ENCODE measurements around the gene SLC34A3. TPM values are rescaled to one million over a fixed set of nuclear protein-coding genes. Genes with fewer than 3 reads are reported as not detected.

SLC34A3 gene
- total RNA-seq, 1 donor from 2014 or later, result not detected

DNA sequence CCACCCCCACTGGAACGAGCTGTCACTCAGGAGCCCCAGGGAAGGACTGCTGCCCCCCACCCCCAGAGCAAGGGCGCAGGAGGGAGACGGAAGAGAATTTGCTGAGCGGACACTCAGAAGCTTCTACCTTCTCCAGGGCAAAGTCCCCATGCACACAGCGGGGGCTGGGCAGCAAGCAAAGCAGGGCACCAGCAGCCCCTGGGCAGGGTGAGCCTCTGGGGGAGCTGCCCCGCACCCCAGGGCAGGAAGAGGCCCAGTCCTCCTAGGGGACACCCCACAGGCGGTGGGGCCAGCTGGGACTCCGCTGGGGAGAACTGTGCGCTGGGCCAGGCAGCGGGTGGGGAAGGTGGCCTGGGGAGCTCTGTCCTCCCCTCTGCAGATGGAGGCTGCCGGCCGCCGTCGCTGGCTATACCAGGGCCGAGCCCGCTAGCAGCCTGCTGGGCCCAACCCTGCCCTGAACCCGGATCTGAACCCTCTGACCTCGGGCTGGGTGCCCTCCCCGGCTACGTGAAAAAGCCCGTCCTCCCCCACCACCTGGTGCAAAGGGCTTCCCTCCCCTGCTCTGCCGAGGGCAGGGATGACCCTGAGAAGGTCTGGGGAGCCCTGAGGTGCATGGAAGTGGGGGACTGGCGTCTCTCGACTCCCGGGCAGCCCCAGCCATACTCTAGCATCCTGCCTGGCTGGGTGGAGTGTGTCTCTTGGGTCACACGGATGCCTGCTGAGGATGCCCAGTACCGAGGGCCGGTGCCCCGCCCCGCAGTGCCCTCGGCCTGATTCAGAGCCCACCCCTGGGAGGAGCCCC lies 597 bp upstream of the SLC34A3 start:
- intact Hi-C loops (cut with DNase I), result no loop called here
- no peak for DNase-seq
- Histone ChIP-seq H3K36me3 (no peaks in the 10 kb centered on the region), H3K27ac (no peak overlapping the region), H3K4me1 (peaks cover 13% of the 10 kb centered on the region), H3K4me3 (no peak overlapping the region), H3K9me3 (no peaks in the 10 kb centered on the region), H3K27me3 (ENCODE audit: low read depth) (peaks cover 60% of the 10 kb centered on the region)
- no peak for ATAC-seq
- TF ChIP-seq CTCF (IDR thresholded peaks at IDR 0.05), result no peak

DNA sequence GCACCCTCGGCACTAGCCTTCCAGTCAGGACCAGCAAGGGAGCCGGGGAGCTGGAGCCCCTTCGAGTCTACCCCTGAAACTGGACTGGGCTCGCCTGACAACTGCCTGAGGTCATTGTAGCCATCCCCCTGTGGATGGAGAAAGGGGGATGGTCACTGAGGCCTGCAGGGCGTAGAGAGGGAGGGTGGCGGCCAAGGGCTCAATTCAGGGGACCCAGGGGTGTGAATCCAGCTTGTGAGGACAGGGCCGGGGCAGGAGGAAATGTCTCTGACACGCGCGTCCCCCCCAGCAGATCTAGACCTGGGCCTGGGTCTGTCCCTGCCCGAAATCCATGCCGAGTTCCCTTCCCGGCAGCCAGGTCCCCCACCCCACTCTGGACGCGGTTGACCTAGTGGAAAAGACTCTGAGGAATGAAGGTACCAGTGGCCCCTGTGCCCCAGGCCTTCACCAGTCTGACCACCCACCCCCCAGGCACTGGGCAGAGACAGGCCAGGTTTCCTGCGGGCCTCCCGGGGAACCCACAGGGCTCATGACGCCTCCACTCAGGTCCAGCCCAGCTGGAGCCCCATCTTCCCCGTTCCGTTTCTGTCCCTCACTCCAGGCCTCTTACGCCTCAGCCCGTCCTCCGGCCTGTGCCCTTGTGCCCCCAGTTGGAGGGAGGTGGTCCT lies 805 bp downstream of the SLC34A3 start:
- intact Hi-C loops (cut with DNase I), result no loop called here

GRCh38 chr9:137232101-137232500 lies 1.4 kb downstream of the SLC34A3 start:
- DNase-seq (no peak), ATAC-seq (no peak)
- intact Hi-C loops (cut with DNase I), result no loop called here
- no peak overlapping the region for H3K4me3 ChIP-seq
- TF ChIP-seq CTCF (IDR thresholded peaks at IDR 0.05), result no peak
- peaks cover 15% of the 10 kb centered on the region for H3K4me1 ChIP-seq
- H3K36me3 ChIP-seq, result no peaks in the 10 kb centered on the region
- H3K27me3 ChIP-seq (ENCODE audit: low read depth), result peaks cover 60% of the 10 kb centered on the region
- no peaks in the 10 kb centered on the region for H3K9me3 ChIP-seq
- H3K27ac ChIP-seq, result no peak overlapping the region

More for the DNA sequence above, 805 bp downstream of the SLC34A3 start:
- ATAC-seq, result no peak
- Histone ChIP-seq H3K4me1 (peaks cover 16% of the 10 kb centered on the region), H3K27me3 (ENCODE audit: low read depth) (peaks cover 60% of the 10 kb centered on the region), H3K36me3 (no peaks in the 10 kb centered on the region), H3K4me3 (no peak overlapping the region), H3K9me3 (no peaks in the 10 kb centered on the region), H3K27ac (no peak overlapping the region)
- DNase-seq, result no peak
- TF ChIP-seq CTCF (IDR thresholded peaks at IDR 0.05), result no peak

DNA sequence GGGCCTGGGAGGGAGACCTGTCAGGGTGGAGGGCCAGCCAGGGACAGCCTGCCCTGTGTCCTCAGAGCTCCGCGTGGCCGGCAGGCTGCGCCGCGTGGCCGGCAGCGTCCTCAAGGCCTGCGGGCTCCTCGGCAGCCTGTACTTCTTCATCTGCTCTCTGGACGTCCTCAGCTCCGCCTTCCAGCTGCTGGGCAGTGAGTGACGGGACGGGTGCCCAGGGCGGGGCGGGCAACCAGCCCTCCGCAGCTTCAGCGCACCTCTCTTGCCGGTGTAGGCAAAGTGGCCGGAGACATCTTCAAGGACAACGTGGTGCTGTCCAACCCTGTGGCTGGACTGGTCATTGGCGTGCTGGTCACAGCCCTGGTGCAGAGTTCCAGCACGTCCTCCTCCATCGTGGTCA lies 1.8 kb downstream of the SLC34A3 start:
- H3K4me3 ChIP-seq, result no peak overlapping the region
- intact Hi-C loops (cut with DNase I), result no loop called here
- peaks cover 12% of the 10 kb centered on the region for H3K4me1 ChIP-seq
- no peak for ATAC-seq
- H3K9me3 ChIP-seq, result no peaks in the 10 kb centered on the region
- H3K27me3 ChIP-seq (ENCODE audit: low read depth), result peaks cover 60% of the 10 kb centered on the region
- no peak overlapping the region for H3K27ac ChIP-seq
- TF ChIP-seq CTCF (IDR thresholded peaks at IDR 0.05), result no peak
- DNase-seq, result no peak
- H3K36me3 ChIP-seq, result no peaks in the 10 kb centered on the region

DNA sequence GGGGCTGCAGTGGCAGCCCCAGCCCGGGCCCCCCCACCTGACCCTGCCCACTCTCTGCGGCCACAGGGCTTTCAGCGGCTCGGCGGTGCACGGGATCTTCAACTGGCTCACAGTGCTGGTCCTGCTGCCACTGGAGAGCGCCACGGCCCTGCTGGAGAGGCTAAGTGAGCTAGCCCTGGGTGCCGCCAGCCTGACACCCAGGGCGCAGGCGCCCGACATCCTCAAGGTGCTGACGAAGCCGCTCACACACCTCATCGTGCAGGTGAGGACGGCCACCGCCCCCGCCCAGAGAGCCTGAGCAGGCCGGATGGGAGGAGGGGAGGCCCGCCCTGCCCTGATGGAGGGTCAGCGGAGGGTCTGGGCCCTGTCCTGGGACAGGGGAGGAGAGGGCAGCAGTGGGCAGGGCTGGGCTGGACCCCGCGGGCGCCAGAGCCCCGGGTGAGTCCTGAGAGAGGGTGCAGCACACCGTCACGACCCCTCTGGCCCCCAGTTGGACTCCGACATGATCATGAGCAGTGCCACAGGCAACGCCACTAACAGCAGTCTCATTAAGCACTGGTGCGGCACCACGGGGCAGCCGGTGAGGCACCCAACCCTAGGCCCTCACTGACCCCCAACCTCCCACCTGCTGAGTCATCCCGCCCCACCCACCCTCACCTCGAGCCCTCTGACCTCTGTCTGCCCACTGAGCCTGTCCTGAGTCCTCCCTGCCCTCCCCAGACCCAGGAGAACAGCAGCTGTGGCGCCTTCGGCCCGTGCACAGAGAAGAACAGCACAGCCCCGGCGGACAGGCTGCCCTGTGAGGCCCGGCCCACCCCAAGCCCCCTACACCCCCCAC lies 2.7 kb downstream of the SLC34A3 start:
- intact Hi-C loops (cut with DNase I), result no loop called here
- Histone ChIP-seq H3K9me3 (no peaks in the 10 kb centered on the region), H3K27me3 (ENCODE audit: low read depth) (peaks cover 60% of the 10 kb centered on the region), H3K4me3 (no peak overlapping the region), H3K36me3 (no peaks in the 10 kb centered on the region), H3K27ac (no peak overlapping the region), H3K4me1 (peaks cover 18% of the 10 kb centered on the region)
- ATAC-seq (no peak), DNase-seq (no peak)
- TF ChIP-seq CTCF (IDR thresholded peaks at IDR 0.05), result no peak

All from lower lobe of right lung (tissue), 2 donors.